Left renal cortex interstitium (tissue), 4 donors: Measurements from ENCODE around the gene LGI1. TPM values are rescaled to one million over a fixed set of nuclear protein-coding genes. Genes with fewer than 3 reads are reported as not detected.
A peak's percentile ranks its signal among the peaks of the same experiment; 100 is the strongest.
"Not testable (repeated sequence)": the region's sequence is repeated elsewhere in the genome, so short reads cannot be mapped to it uniquely, and the experiment has no call there.

Experiments
- DNase-seq, 4 donors: peaks; one replicate each; pipeline ENCODE4 v3.0.0-alpha.2; 2013; ENCODE audit warnings: low read depth in 4 of 4, low spot score in 2 of 4, missing footprints in 1 of 4
- polyA plus RNA-seq, 4 donors: library from polyadenylated mRNA; unstranded; fragments of 120-200 nt; gene quantifications; one replicate each; pipeline ENCODE4 v1.2.1, GENCODE V29; 2013; ENCODE audit not compliant: insufficient read length in 4 of 4

LGI1 gene
- polyA plus RNA-seq, 4 donors = 4.9 to 7.0 (median 5.2) TPM

GRCh38 chr10:93799155-93799708 is 41.5 kb downstream of the LGI1 start:
- no peak for DNase-seq

DNA sequence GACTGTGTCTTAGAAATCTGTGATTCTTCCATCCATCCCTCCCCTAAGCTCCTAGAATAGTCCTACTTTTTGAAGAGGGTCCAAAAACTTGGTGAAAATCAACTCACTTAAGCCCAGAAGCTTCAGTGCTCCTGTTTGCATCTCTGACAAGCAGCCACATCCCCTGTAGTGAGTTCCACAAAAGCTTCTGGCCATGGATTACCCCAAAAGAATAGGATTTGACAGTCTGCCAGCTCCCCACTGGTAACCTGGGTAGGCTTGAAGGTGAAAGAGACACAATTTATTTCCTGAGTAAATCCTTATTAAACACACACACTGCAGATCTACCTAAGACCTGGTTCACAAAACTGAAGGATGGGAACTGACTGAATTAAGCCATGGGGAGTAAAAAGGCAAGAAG is 46.5 kb downstream of the LGI1 start:
- no peak for DNase-seq

- DNase-seq = no peak
Measured at GRCh38 chr10:93806903-93807302, 49.2 kb downstream of the LGI1 start.

GRCh38 chr10:93807371-93807770 is 49.6 kb downstream of the LGI1 start:
- DNase-seq = no peak

- no peak for DNase-seq
Measured at GRCh38 chr10:93812659-93813338, 55.1 kb downstream of the LGI1 start.

DNA sequence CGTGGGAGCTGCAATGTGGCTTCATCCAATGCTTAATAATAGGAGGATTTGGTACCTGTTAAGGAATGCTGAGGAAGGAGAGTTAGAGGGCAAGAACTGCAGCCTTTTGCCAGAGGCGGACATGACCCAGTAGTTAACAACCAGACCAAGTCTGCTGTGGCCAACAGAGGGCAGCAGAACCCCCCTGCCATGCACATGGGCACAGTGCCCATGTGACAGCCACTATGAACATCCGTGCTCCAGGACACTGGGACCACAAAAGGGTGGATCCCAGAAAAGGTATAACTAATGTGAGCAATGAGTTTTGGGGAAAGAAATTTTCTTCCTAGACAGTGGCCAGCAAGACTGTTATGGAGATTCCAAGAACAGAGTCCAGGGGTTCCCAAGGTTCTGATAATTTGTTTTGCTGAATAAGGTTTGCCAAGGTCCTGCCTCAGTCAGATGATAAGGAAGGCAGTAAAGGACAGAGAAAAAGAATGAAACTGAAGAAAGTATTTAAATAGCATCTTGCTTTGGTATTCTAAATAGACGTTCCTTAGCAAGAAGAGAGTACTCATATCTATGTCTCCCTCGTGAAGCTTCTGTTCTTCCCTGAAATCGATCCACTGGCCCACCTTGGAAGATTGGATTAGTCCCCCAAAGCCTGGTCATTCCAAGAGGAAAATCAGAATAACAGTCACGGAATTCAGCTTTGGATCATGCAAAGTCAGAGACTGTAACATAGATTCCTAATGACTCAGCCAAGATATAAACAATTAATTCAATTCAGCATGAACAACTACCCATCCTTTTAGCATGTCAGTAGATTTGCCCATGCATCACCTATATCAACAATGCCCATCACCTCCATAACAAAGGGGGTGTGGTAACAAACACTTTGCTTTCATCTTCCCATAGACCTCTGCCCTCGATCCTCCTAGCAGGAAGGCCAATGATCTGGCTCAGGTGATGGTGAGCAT is 56.0 kb downstream of the LGI1 start:
- DNase-seq = no peak

DNA sequence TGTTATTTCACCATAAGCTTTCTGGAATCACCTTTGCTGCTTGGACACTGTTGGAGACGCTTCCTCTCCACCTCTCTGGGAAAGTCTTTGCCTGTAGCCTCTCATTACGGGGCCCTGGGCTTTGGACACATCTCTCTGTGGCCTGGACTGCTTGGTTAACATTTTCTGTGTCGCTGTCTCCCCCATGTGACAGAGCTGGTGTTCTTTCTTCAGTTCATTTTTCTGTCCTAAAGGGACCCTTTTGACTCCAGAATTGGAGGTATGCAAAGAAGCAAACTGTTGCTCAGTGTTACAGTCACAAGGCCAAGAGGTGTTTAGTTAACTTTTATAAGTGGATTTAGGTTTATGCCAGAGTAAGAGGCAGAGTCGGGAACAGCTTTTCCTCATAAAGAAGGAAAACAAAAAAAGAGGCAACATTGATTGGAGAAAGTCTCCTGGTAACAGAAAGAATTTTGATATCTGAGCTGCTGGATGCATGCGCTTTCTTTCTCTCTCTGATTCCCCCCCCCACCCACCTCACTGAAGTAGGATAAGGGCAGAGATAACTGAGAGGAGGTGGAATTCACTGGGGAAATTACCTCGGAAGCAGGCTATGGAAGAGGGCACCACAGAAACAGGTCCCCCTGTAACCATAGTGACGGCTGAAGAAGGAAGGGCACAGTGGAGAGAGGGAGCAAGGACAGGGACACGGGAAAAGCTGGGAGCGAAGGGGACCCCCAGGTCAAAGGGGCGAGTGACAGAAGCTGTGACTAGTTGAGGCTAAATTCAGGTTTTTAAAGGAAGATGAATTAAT is 57.8 kb downstream of the LGI1 start:
- DNase-seq = no peak

DNA sequence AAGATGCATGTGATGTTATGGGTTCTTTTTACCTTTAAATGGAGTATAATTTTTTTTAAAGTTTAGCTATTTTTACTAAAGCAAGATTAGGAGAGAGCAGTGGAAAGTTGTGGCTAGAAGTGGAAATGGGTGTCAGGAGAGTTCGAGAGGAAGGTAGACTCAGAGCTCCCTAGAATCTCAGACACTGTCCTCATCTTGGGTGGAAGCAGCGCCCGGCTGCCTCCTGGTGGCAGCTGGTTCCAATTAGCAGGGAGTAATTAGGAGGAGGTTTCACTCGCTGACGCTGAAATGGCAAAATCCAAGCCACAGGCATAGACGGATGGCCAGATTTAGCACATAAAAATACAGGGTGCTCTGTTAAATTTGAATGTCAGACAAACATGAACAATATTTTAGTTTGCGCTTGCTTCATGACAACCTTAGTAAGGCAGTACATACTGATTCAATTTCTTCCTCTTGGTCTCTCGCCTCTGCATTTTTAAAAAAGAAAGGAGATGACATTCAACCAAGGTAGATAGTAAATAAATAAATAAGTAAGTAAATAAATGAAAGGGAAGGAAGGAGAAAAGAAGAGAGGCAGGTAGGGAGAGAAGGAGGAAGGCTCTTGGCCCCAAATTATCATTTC is 58.5 kb downstream of the LGI1 start:
- DNase-seq = peak in 2 of 4 donors; percentile 42 to 51

DNA sequence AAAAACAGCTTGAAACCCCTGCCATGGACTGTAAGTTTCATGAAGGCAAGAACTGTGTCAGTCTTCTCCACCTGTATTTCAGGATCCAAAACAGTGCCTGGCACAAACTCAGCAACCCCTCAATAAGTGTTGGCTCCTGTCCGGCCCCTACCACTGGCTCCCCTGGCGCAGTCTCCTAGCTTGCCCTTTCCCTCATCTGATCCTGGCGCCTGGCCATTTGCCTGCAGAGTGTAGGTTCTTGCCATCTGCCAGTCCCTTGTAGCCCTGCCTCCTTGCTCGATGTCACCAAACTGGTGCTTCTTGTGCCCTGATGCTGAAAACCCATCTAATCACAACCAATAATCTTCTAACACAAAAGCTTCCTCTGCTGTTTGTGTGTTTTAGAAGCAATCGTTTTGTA is 60.4 kb downstream of the LGI1 start:
- DNase-seq = no peak

GRCh38 chr10:93819520-93819919 is 61.8 kb downstream of the LGI1 start:
- DNase-seq = no peak

DNA sequence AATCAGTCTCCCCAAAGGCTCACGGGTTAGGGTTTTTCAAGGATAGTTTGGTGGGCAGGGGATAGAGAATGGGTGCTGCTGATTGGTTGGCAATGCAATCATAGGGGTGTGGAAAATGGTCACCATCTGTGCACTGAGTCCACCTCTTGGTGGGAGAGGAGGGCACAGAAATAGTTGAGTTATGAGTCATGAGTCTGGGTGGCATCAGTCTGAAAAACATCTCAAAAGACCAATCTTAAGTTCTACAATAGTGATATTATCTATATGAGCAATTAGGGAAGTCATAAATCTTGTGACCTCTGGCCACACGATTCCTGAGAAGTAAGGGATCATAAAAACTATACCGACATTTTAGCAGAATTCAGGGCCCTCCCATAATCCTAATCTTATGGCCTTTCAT is 62.7 kb downstream of the LGI1 start:
- no peak for DNase-seq

DNA sequence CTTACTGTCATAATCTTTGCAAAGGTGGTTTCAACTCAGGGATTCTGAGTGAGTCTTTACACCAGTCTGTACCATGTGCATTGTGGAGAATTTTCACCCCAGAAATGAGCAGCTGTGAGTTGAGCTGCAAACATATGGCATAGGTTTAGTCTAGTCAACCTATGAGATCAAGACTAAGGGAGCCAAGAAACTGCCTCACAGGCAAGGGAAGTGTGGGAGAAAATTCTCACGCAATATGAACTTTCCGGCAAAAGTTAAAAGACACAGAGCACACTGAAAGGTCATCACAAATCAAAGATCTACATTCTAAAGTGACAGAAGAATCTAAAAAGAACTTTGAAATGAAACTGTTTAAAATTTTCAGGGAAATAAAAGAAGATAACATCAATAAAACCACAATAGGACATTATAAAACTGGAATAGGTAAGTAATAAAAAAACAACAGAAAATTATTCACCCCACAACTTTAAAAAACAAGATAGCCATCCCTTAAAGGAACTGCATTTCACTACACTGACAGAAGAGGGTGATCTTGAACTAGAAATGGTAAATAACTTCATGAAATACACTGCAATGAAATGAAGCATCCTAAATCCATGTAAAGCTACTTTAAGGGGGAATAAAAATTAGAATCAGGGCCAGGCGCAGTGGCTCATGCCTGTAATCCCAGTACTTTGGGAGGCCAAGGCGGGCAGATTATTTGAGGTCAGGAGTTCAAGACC is 63.5 kb downstream of the LGI1 start:
- no peak for DNase-seq

DNA sequence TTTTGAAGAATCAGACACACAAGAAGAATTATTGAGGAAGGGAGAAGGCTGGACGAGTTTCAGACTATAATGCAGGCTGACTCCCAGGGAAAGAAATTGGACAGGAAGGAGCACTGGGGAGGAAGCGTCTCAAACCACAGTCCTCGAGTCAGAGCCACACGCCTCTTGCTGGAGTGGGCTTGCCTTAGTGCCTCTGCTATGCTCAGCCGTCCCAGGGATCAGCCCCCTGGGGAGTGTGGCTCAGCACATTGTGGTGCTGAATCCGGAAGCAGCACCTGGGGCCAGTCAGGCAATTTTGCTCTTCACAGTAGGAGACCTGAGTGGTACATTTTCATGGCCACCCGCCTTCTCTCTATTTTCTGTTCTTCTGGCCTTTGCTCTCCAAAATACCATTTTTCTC is 68.6 kb downstream of the LGI1 start:
- no peak for DNase-seq

DNA sequence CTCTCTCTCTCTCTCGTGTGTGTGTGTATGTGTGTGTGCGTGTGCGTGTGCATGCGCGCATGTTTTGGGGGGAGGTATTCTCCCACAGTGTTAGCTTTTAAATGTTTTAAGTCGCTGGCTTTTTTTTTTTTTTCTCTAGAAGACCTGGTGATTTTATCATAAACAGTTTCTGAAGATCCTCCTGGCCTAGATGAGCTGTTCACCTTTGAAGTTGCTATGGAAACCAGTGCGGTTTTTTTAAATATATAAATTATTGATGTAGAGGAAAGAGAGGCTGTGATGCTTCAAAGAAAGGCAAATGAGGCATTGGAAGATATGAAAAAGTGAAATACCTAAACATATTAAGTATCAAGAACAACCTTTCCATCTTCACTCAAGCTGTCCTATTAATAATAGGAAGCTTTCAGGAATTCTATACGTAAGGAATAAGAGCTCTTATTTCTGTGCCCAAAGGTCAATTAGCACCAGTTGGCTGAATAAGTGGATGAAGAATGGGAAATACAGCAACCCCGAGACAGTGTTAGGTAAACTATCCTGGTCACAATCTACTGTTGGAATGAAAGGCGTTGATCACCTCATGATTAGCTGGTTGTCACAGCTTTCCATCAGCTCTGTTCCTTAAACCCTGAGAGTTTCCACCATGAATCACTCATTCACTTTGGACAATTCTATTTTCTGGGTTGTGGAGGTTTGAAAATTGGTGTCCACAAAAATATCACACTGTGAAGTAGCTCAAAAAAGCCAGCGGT is 69.5 kb downstream of the LGI1 start:
- no peak for DNase-seq

- not testable (repeated sequence) for DNase-seq
Measured at GRCh38 chr10:93831065-93831464, 73.3 kb downstream of the LGI1 start.

DNA sequence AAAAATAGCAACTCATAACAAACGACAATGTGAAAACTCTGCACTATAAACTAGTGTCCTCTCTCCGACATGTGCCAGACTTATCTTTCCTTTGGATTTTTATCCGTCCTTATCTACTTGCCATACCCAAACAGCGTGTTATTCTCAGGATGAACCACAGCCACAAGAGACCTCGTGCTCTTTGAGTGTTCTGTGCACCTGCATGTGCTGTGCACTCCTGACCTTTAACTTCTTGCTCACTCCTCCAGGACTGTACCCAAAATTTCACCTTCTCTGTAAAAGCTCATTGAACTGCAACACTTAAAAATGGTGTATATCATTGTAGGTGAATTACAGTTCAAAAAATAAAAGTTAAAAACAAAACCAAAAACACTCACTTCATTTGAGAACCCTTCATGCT is 78.0 kb downstream of the LGI1 start:
- no peak for DNase-seq

GRCh38 chr10:93837822-93838221 is 80.1 kb downstream of the LGI1 start:
- no peak for DNase-seq

- DNase-seq = no peak
Measured at GRCh38 chr10:93838278-93838677, 80.5 kb downstream of the LGI1 start.

DNA sequence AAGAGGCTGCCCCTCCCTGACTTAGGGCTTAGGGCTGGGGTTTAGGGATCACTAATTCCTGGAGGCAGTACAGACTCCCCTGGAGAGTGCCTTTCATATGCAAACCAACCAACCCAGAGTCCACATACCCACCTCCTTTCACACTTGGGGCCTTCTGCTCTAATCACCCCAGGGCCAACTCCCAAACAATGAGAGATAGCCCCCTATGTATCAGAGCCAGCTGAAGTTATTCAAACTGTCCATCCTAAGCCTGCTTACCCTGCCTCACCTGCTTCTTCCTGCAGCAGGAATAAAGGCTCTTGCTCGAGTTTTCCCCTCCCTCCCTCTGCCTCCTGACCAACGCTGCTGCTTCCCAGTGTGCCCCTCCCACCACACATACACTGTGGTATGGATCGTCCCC is 84.2 kb downstream of the LGI1 start:
- no peak for DNase-seq
